Calu3 (cell line): Measurements from ENCODE around the gene RNF152. TPM values are rescaled to one million over a fixed set of nuclear protein-coding genes. Genes with fewer than 3 reads are reported as not detected.

Experiments used
- BruUV-seq: library from RNA; stranded (reverse); fragments of 400-500 nt; replicated peaks from 2 replicates; lab custom pipeline; 2021; lab: Mats Ljungman, UMichigan
- CTCF ChIA-PET: fragments of 300-600 bp; sonication (Branson Sonifier 250); formaldehyde crosslinking; loops from one replicate; lab custom pipeline; 2022; ENCODE audit warnings: antibody characterized with exemption; lab: Charles Lee
- DNase-seq: peaks from one replicate; pipeline ENCODE4 v3.0.0; 2022
- H3K27ac Mint-ChIP-seq: one replicate; pipeline ENCODE4 v1.8.0; 2022; ENCODE audit warnings: mixed read lengths; ENCODE audit not compliant: unreplicated experiment
- H3K27me3 Mint-ChIP-seq: one replicate; pipeline ENCODE4 v1.8.0; 2022; ENCODE audit warnings: mixed read lengths; ENCODE audit not compliant: unreplicated experiment
- H3K36me3 Mint-ChIP-seq: one replicate; pipeline ENCODE4 v1.8.0; 2022; ENCODE audit warnings: mild to moderate bottlenecking, moderate library complexity, mixed read lengths; ENCODE audit not compliant: insufficient read depth, unreplicated experiment
- H3K4me1 Mint-ChIP-seq: one replicate; pipeline ENCODE4 v1.8.0; 2022; ENCODE audit warnings: mild to moderate bottlenecking, low read depth, mixed read lengths; ENCODE audit not compliant: unreplicated experiment
- H3K4me3 Mint-ChIP-seq: one replicate; pipeline ENCODE4 v1.8.0; 2022; ENCODE audit warnings: mild to moderate bottlenecking, low read depth, moderate library complexity, mixed read lengths; ENCODE audit not compliant: unreplicated experiment
- H3K9me3 Mint-ChIP-seq: one replicate; pipeline ENCODE4 v1.8.0; 2022; ENCODE audit warnings: low read depth, mixed read lengths; ENCODE audit not compliant: unreplicated experiment
- CTCF ChIP-seq: fragments of 200-600 bp; IDR thresholded peaks from one replicate; pipeline ENCODE4 v1.8.0; 2022; ENCODE audit warnings: antibody characterized with exemption; ENCODE audit not compliant: unreplicated experiment
- intact Hi-C: fragments of 100-400 bp; cut with micrococcal nuclease; formaldehyde crosslinking; loops from one replicate; pipeline ENCODE4 v1.10.0; 2022; ENCODE audit not compliant: unreplicated experiment
- total RNA-seq: library from RNA; stranded (reverse); gene quantifications from 2 replicates; pipeline ENCODE4 v1.2.3, GENCODE V29; 2022

The RNF152 gene
- total RNA-seq, 1 experiment from 2014 or later: 1.0 TPM

DNA sequence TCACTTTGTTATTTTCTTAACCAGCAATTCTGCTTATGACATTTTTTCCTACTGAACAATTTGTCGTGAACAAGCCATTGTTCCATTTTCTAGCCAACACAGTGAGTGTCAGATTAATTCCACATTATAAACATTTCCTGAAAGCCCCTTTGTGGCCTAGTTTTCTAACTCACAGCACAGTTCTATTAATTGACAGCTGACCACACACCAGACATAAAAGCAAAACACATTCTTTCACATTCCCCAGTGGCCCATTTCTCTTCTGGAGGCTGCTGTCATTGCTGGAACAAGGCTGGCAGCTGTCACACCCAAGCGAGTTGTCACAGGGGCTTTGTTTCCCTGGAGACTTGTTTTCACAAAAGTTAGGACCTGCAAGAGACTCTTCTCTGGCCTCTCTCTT, 50.7 kb downstream of the RNF152 start:
- no peak for TF ChIP-seq CTCF
- no peaks in the 10 kb centered on the region for H3K9me3 Mint-ChIP-seq
- peaks cover 26% of the 10 kb centered on the region for H3K27me3 Mint-ChIP-seq
- intact Hi-C loops: no loop called here
- H3K27ac Mint-ChIP-seq: no peak overlapping the region
- H3K36me3 Mint-ChIP-seq: no peaks in the 10 kb centered on the region
- no peak overlapping the region for H3K4me3 Mint-ChIP-seq
- DNase-seq: no peak
- no peaks in the 10 kb centered on the region for H3K4me1 Mint-ChIP-seq
- CTCF ChIA-PET: no interaction called here
- no TSS peak for BruUV-seq

DNA sequence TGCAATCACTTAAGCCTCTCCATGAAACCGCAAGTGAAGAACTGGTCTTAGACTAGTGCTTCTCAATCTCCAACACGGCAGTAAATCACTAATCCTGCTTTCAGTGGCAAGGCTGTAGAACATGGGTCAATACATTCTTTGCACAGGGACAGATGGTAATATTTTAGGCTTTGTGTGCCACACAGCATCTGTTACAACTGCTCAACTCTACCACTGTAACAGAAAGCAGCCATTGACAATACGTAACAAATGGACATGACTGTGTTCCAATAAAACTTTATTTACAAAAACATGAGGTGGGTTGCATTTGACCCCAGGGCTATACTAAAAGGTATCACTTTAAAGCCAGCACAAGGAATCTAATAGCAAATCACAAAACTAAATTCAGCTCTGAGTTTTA, 51.1 kb downstream of the RNF152 start:
- Mint-ChIP-seq H3K4me1 (no peaks in the 10 kb centered on the region), H3K9me3 (no peaks in the 10 kb centered on the region), H3K27me3 (peaks cover 22% of the 10 kb centered on the region), H3K4me3 (no peak overlapping the region), H3K36me3 (no peaks in the 10 kb centered on the region), H3K27ac (no peak overlapping the region)
- no TSS peak for BruUV-seq
- CTCF ChIA-PET: no interaction called here
- no peak for TF ChIP-seq CTCF
- no peak for DNase-seq
- intact Hi-C loops: no loop called here

DNA sequence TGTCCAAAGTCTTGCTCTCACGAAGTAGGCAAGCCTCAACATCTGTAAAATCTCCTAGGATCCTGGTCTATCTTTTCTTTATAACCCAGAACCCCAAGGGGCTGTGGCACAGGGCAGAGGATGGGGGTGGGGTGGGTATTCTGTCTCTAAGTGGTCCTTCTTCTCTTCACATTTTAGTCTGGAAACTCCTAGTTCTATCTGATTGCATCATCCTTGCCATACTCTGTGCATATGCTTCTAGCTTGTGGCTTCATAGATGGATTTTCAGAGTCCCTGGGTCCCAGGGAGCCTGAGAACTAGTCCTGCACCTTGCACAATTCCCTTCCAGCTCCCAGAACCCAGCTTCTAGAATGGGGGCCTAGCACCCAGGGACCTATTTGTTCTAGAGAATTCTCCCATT, 52.5 kb downstream of the RNF152 start:
- intact Hi-C loops: no loop called here
- CTCF ChIA-PET: no interaction called here
- H3K36me3 Mint-ChIP-seq: no peaks in the 10 kb centered on the region

GRCh38 chr18:61838521-61838920, 54.3 kb downstream of the RNF152 start:
- no peak for DNase-seq
- Mint-ChIP-seq H3K9me3 (no peaks in the 10 kb centered on the region), H3K27me3 (peaks cover 11% of the 10 kb centered on the region), H3K36me3 (no peaks in the 10 kb centered on the region), H3K4me1 (no peaks in the 10 kb centered on the region), H3K4me3 (no peak overlapping the region), H3K27ac (no peak overlapping the region)
- CTCF ChIA-PET: no interaction called here
- intact Hi-C loops: no loop called here
- TF ChIP-seq CTCF: no peak
- BruUV-seq: no TSS peak

More for the DNA sequence above, 52.5 kb downstream of the RNF152 start:
- Mint-ChIP-seq H3K27me3 (peaks cover 11% of the 10 kb centered on the region), H3K9me3 (no peaks in the 10 kb centered on the region), H3K4me1 (no peaks in the 10 kb centered on the region), H3K27ac (no peak overlapping the region), H3K4me3 (no peak overlapping the region)
- BruUV-seq: no TSS peak
- DNase-seq: no peak
- no peak for TF ChIP-seq CTCF

DNA sequence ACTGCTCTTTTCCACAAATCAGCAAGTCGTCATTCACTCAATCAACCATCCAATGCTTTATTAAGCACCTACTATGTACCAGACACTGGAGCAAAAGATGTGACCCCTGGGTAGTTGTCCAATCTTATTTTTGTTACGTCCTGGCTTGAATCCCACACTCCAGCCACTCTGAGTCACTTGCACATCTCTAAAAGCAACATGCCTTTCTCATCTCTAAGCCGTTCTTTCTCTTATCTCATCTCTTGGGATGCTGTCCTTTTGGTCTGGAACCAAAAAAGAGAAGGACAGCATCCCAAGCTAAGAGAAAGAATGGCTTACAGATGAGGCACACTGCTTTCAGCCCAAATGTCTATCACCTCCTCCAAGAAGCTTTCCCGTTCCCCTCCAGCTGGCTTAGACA, 58.8 kb downstream of the RNF152 start:
- Mint-ChIP-seq H3K27me3 (peaks cover 32% of the 10 kb centered on the region), H3K4me3 (no peak overlapping the region), H3K27ac (no peak overlapping the region), H3K36me3 (no peaks in the 10 kb centered on the region), H3K4me1 (no peaks in the 10 kb centered on the region), H3K9me3 (no peaks in the 10 kb centered on the region)
- DNase-seq: no peak
- no TSS peak for BruUV-seq
- intact Hi-C loops: no loop called here
- no peak for TF ChIP-seq CTCF
- CTCF ChIA-PET: no interaction called here
